NCI-H748 (cell line): ENCODE results near the gene RGS9.

Experiments used
- DNase-seq: peaks from one replicate; lab custom pipeline; 2025; ENCODE audit not compliant: unreplicated experiment; lab: John Stamatoyannopoulos, UW

RGS9 gene

GRCh38 chr17:65249774-65250173 is 112.6 kb downstream of the RGS9 start:
- no peak for DNase-seq

- no peak for DNase-seq
Observed at GRCh38 chr17:65254166-65254565, 117.0 kb downstream of the RGS9 start.

- no peak for DNase-seq
Observed at GRCh38 chr17:65259281-65259680, 122.1 kb downstream of the RGS9 start.

- peak; percentile 52 for DNase-seq
Observed at GRCh38 chr17:65259696-65260485, 122.7 kb downstream of the RGS9 start.

GRCh38 chr17:65260626-65261025 is 123.5 kb downstream of the RGS9 start:
- DNase-seq, result no peak

GRCh38 chr17:65261152-65261551 is 124.0 kb downstream of the RGS9 start:
- DNase-seq, result no peak

GRCh38 chr17:65261682-65262636 is 124.8 kb downstream of the RGS9 start:
- no peak for DNase-seq

- no peak for DNase-seq
Observed at GRCh38 chr17:65265276-65265675, 128.1 kb downstream of the RGS9 start.

- DNase-seq, result no peak
Observed at GRCh38 chr17:65268832-65269231, 131.7 kb downstream of the RGS9 start.

- no peak for DNase-seq
Observed at GRCh38 chr17:65270499-65271253, 133.5 kb downstream of the RGS9 start.

- DNase-seq, result no peak
Observed at GRCh38 chr17:65271296-65271695, 134.1 kb downstream of the RGS9 start.
